Measurements from ENCODE around the gene RASGRP1.

RASGRP1 gene

GRCh38 chr15:38576261-38576660 lies 11.6 kb upstream of the RASGRP1 start:
- in situ Hi-C loops (cut with HindIII; ENCODE audit: low sequenced_read_pairs) = no loop called here

GRCh38 chr15:38565287-38565670 lies 665 bp upstream of the RASGRP1 start:
- in situ Hi-C loops (cut with HindIII; ENCODE audit: low sequenced_read_pairs) = no loop called here

- in situ Hi-C loops (cut with HindIII; ENCODE audit: low sequenced_read_pairs) = no loop called here
Observed at GRCh38 chr15:38563723-38564519, 693 bp downstream of the RASGRP1 start.

GRCh38 chr15:38562278-38562677 lies 2.3 kb downstream of the RASGRP1 start:
- in situ Hi-C loops (cut with HindIII; ENCODE audit: low sequenced_read_pairs) = no loop called here

GRCh38 chr15:38560456-38560926 lies 4.1 kb downstream of the RASGRP1 start:
- in situ Hi-C loops (cut with HindIII; ENCODE audit: low sequenced_read_pairs) = no loop called here

- in situ Hi-C loops (cut with HindIII; ENCODE audit: low sequenced_read_pairs) = no loop called here
Observed at GRCh38 chr15:38559636-38560307, 4.8 kb downstream of the RASGRP1 start.

- in situ Hi-C loops (cut with HindIII; ENCODE audit: low sequenced_read_pairs) = no loop called here
Observed at GRCh38 chr15:38559131-38559530, 5.5 kb downstream of the RASGRP1 start.

GRCh38 chr15:38558372-38559059 lies 6.1 kb downstream of the RASGRP1 start:
- in situ Hi-C loops (cut with HindIII; ENCODE audit: low sequenced_read_pairs) = no loop called here

- in situ Hi-C loops (cut with HindIII; ENCODE audit: low sequenced_read_pairs) = no loop called here
Observed at GRCh38 chr15:38557921-38558320, 6.7 kb downstream of the RASGRP1 start.

GRCh38 chr15:38555686-38556334 lies 8.8 kb downstream of the RASGRP1 start:
- in situ Hi-C loops (cut with HindIII; ENCODE audit: low sequenced_read_pairs) = no loop called here

GRCh38 chr15:38554354-38554753 lies 10.3 kb downstream of the RASGRP1 start:
- in situ Hi-C loops (cut with HindIII; ENCODE audit: low sequenced_read_pairs) = no loop called here

GRCh38 chr15:38553071-38553470 lies 11.5 kb downstream of the RASGRP1 start:
- in situ Hi-C loops (cut with HindIII; ENCODE audit: low sequenced_read_pairs) = no loop called here

GRCh38 chr15:38551720-38552648 lies 12.6 kb downstream of the RASGRP1 start:
- in situ Hi-C loops (cut with HindIII; ENCODE audit: low sequenced_read_pairs) = no loop called here

GRCh38 chr15:38549222-38549621 lies 15.4 kb downstream of the RASGRP1 start:
- in situ Hi-C loops (cut with HindIII; ENCODE audit: low sequenced_read_pairs) = no loop called here

GRCh38 chr15:38547255-38547997 lies 17.2 kb downstream of the RASGRP1 start:
- in situ Hi-C loops (cut with HindIII; ENCODE audit: low sequenced_read_pairs) = no loop called here

- in situ Hi-C loops (cut with HindIII; ENCODE audit: low sequenced_read_pairs) = no loop called here
Observed at GRCh38 chr15:38545179-38545578, 19.4 kb downstream of the RASGRP1 start.

GRCh38 chr15:38541026-38541425 lies 23.6 kb downstream of the RASGRP1 start:
- in situ Hi-C loops (cut with HindIII; ENCODE audit: low sequenced_read_pairs) = no loop called here

GRCh38 chr15:38540510-38540909 lies 24.1 kb downstream of the RASGRP1 start:
- in situ Hi-C loops (cut with HindIII; ENCODE audit: low sequenced_read_pairs) = no loop called here

- in situ Hi-C loops (cut with HindIII; ENCODE audit: low sequenced_read_pairs) = no loop called here
Observed at GRCh38 chr15:38539008-38539343, 25.6 kb downstream of the RASGRP1 start.
